Measurements from ENCODE around the gene CAPN5.

Gene CAPN5

GRCh38 chr11:77154381-77155081 lies 87.8 kb downstream of the CAPN5 start:
- DNase-seq: peak; percentile 53 to 54

- no peak for DNase-seq
These were observed 88.3 kb downstream of the CAPN5 start for GRCh38 chr11:77155082-77155475.

- no peak for DNase-seq
These were observed 88.9 kb downstream of the CAPN5 start for GRCh38 chr11:77155556-77156130.

- no peak for DNase-seq
These were observed 89.8 kb downstream of the CAPN5 start for GRCh38 chr11:77156396-77157195.

GRCh38 chr11:77158041-77158695 lies 91.4 kb downstream of the CAPN5 start:
- DNase-seq: no peak

GRCh38 chr11:77159219-77159936 lies 92.6 kb downstream of the CAPN5 start:
- no peak for DNase-seq

GRCh38 chr11:77159937-77160495 lies 93.2 kb downstream of the CAPN5 start:
- DNase-seq: no peak

GRCh38 chr11:77163271-77163670 lies 96.5 kb downstream of the CAPN5 start:
- DNase-seq: no peak

- DNase-seq: no peak
These were observed 98.3 kb downstream of the CAPN5 start for GRCh38 chr11:77165066-77165465.

- DNase-seq: no peak
These were observed 99.2 kb downstream of the CAPN5 start for GRCh38 chr11:77166021-77166420.

- no peak for DNase-seq
These were observed 100.4 kb downstream of the CAPN5 start for GRCh38 chr11:77167111-77167626.

- no peak for DNase-seq
These were observed 101.0 kb downstream of the CAPN5 start for GRCh38 chr11:77167791-77168190.

GRCh38 chr11:77170107-77170506 lies 103.3 kb downstream of the CAPN5 start:
- DNase-seq: no peak

- no peak for DNase-seq
These were observed 104.5 kb downstream of the CAPN5 start for GRCh38 chr11:77171254-77171653.

- no peak for DNase-seq
These were observed 105.3 kb downstream of the CAPN5 start for GRCh38 chr11:77171885-77172665.

- no peak for DNase-seq
These were observed 105.9 kb downstream of the CAPN5 start for GRCh38 chr11:77172666-77172982.

- DNase-seq: no peak
These were observed 106.7 kb downstream of the CAPN5 start for GRCh38 chr11:77173494-77173893.

- DNase-seq: no peak
These were observed 107.8 kb downstream of the CAPN5 start for GRCh38 chr11:77174559-77174958.

GRCh38 chr11:77175021-77175842 lies 108.5 kb downstream of the CAPN5 start:
- peak; percentile 11 to 17 for DNase-seq

All from AML-193 (cell line).